Endothelial cell of umbilical vein (primary cell): ENCODE measurements around the gene ZNF462. TPM values are rescaled to one million over a fixed set of nuclear protein-coding genes. Genes with fewer than 3 reads are reported as not detected.

Source experiments
- BruUV-seq: library from RNA; stranded (reverse); fragments of 400-500 nt; replicated peaks from 2 replicates; lab custom pipeline; 2021; lab: Mats Ljungman, UMichigan
- CTCF ChIA-PET: fragments of 300-600, 350-600 bp; sonication (Branson Sonifier 250); formaldehyde crosslinking; loops from one replicate; lab custom pipeline; 2021; ENCODE audit warnings: antibody characterized with exemption, inconsistent platforms; lab: Charles Lee
- POLR2A ChIA-PET: fragments of 300-600, 350-600 bp; sonication (Branson Sonifier 250); formaldehyde crosslinking; loops from one replicate; lab custom pipeline; 2021; ENCODE audit warnings: antibody characterized with exemption, inconsistent platforms; lab: Charles Lee
- DNase-seq: peaks from one replicate; pipeline ENCODE4 v3.0.0-alpha.2; 2011; ENCODE audit warnings: low read depth, low spot score
- FAIRE-seq: peaks from 2 replicates; lab custom pipeline; 2011; peaks lifted over from hg19 to GRCh38; lab: Jason Lieb, UNC
- H2AFZ ChIP-seq: 2 replicates; pipeline ENCODE4 v1.6.0; 2012; ENCODE audit warnings: low read depth, low read length, control low read depth, inconsistent platforms
- H3K27ac ChIP-seq: 2 replicates; pipeline ENCODE4 v1.5.1; 2011; ENCODE audit warnings: low read depth, mild to moderate bottlenecking, control low read depth, low read length, moderate library complexity; ENCODE audit not compliant: insufficient read depth
- H3K27me3 ChIP-seq, 2 experiments: 2 replicates each; pipeline versions ENCODE4 v1.6.0 to v1.6.1; 2011; ENCODE audit warnings: low read length in 2 of 2, mixed read lengths in 1 of 2; ENCODE audit not compliant: control insufficient read depth in 2 of 2, insufficient read depth in 2 of 2
- H3K36me3 ChIP-seq, 2 experiments: 2 replicates in 1 of 2; 3 replicates in 1 of 2; pipeline ENCODE4 v1.5.1; 2011; ENCODE audit warnings: low read length in 2 of 2, mild to moderate bottlenecking in 1 of 2, moderate library complexity in 1 of 2; ENCODE audit not compliant: control insufficient read depth in 2 of 2, insufficient read depth in 2 of 2; ENCODE audit errors: extremely low read depth in 1 of 2
- H3K4me1 ChIP-seq: 3 replicates; pipeline ENCODE4 v1.5.1; 2011; ENCODE audit warnings: mild to moderate bottlenecking, low read length; ENCODE audit not compliant: control insufficient read depth, insufficient read depth; ENCODE audit errors: extremely low read depth
- H3K4me2 ChIP-seq: 2 replicates; pipeline ENCODE4 v1.6.1; 2011; ENCODE audit warnings: low read length, control low read depth, mixed read lengths; ENCODE audit not compliant: insufficient read depth
- H3K4me3 ChIP-seq, 3 experiments: fragments of 200-600 bp in 1 of 3; sonication (generic), shearing (Covaris generic) in 1 of 3; replicated peaks in 1 of 3; 2 replicates each; pipeline ENCODE4 v1.5.1; 2011 to 2016; ENCODE audit warnings: control low read depth in 3 of 3, low read length in 3 of 3, mild to moderate bottlenecking in 2 of 3, inconsistent platforms in 1 of 3, low read depth in 1 of 3, moderate library complexity in 1 of 3; ENCODE audit not compliant: insufficient read depth in 1 of 3
- H3K79me2 ChIP-seq: 2 replicates; pipeline ENCODE4 v1.6.0; 2012; ENCODE audit warnings: low read length, inconsistent platforms; ENCODE audit not compliant: control insufficient read depth, insufficient read depth
- H3K9ac ChIP-seq: replicated peaks from 2 replicates; pipeline ENCODE3; 2011; ENCODE audit warnings: low read length, control low read depth; ENCODE audit not compliant: insufficient read depth; ENCODE audit errors: extremely low read depth
- H3K9me1 ChIP-seq: replicated peaks from 3 replicates; pipeline ENCODE4 v1.6.0; 2011; ENCODE audit warnings: mild to moderate bottlenecking, low read length; ENCODE audit not compliant: control insufficient read depth, insufficient read depth; ENCODE audit errors: extremely low read depth
- H3K9me3 ChIP-seq: replicated peaks from 2 replicates; pipeline ENCODE4 v1.5.1; 2012; ENCODE audit warnings: low read length, inconsistent platforms; ENCODE audit not compliant: control insufficient read depth, insufficient read depth
- H4K20me1 ChIP-seq: replicated peaks from 2 replicates; pipeline ENCODE3; 2011; ENCODE audit warnings: mild to moderate bottlenecking, low read length; ENCODE audit not compliant: control insufficient read depth, insufficient read depth; ENCODE audit errors: extremely low read depth
- EZH2 ChIP-seq: IDR thresholded peaks from 2 replicates; pipeline ENCODE4 v1.6.1; 2012; ENCODE audit warnings: borderline replicate concordance, low read depth, mild to moderate bottlenecking, moderate library complexity, low read length, inconsistent platforms; ENCODE audit not compliant: severe bottlenecking
- FOS ChIP-seq: IDR thresholded peaks from 2 replicates; pipeline ENCODE4 v1.6.1; 2011; ENCODE audit warnings: mild to moderate bottlenecking, low read length, moderate library complexity, borderline replicate concordance; ENCODE audit not compliant: insufficient read depth
- GATA2 ChIP-seq: IDR thresholded peaks from 2 replicates; pipeline ENCODE4 v1.7.0; 2011; ENCODE audit warnings: low read depth, mild to moderate bottlenecking, moderate library complexity, mixed read lengths, low read length; ENCODE audit not compliant: insufficient read length, insufficient read depth
- JUN ChIP-seq: IDR thresholded peaks from 2 replicates; pipeline ENCODE4 v1.6.1; 2011; ENCODE audit warnings: borderline replicate concordance, low read depth; ENCODE audit not compliant: insufficient read length, insufficient read depth
- MYC ChIP-seq: IDR thresholded peaks from one replicate; pipeline ENCODE4 v1.6.1; 2011; ENCODE audit warnings: mild to moderate bottlenecking, low read depth, low read length
- POLR2A ChIP-seq: IDR thresholded peaks from 2 replicates; pipeline ENCODE4 v1.6.1; 2012; ENCODE audit warnings: low read depth, mild to moderate bottlenecking, control low read depth, low read length
- POLR2AphosphoS5 ChIP-seq: IDR thresholded peaks from 2 replicates; pipeline ENCODE4 v1.6.1; 2012; ENCODE audit warnings: low read depth, mild to moderate bottlenecking, control low read depth, low read length, moderate library complexity; ENCODE audit not compliant: insufficient read depth
- dilution Hi-C: fragments of 300-500 bp; cut with MboI; formaldehyde crosslinking; loops from one replicate; pipeline ENCODE4 v1.15.0; 2019; ENCODE audit warnings: low sequenced_read_pairs; ENCODE audit not compliant: extremely low pct_ligation_motif_present
- intact Hi-C: fragments of 100-400 bp; cut with micrococcal nuclease; formaldehyde crosslinking; loops from one replicate; pipeline ENCODE4 v1.10.0; 2022
- polyA plus RNA-seq, 4 experiments: library from polyadenylated mRNA; depleted of rRNA in 3 of 4; stranded (reverse) in 3 of 4; unstranded in 1 of 4; fragments of >200 nt; gene quantifications; 2 replicates each; pipeline versions ENCODE4 v1.2.1 to v1.2.3, GENCODE V29; 2011 to 2012; ENCODE audit warnings: missing spikeins in 1 of 4
- total RNA-seq: library from RNA; stranded (reverse); gene quantifications from 2 replicates; pipeline ENCODE4 v1.2.3, GENCODE V29; 2021
- TF ChIP-seq, protein P1 (sequence below), 2 donors: IDR thresholded peaks; 1 replicate in 1 of 2; 2 replicates in 1 of 2; pipeline ENCODE4 v1.5.1; 2011; ENCODE audit warnings: low read length in 2 of 2, mild to moderate bottlenecking in 2 of 2, moderate library complexity in 2 of 2, control low read depth in 1 of 2, inconsistent platforms in 1 of 2, low read depth in 1 of 2; ENCODE audit not compliant: insufficient read depth in 1 of 2; ENCODE audit errors: extremely low read depth in 1 of 2
- TF ChIP-seq, protein P2 (sequence below): IDR thresholded peaks from 2 replicates; pipeline ENCODE4 v1.6.1; 2011; ENCODE audit not compliant: insufficient read depth, insufficient read length

ZNF462 gene
- total and polyA plus RNA-seq, 2 donors (not counting 3 experiments of a cell fraction or from before 2014, with no cell fraction given), result 6.2 to 24.7 TPM

- Histone ChIP-seq H3K9me1 (no peaks in the 10 kb centered on the region), H3K79me2 (no peaks in the 10 kb centered on the region), H4K20me1 (no peaks in the 10 kb centered on the region), H2AFZ (no peak overlapping the region), H3K27ac (no peak overlapping the region), H3K4me2 (no peak overlapping the region), H3K36me3 (peaks cover 7 to 25% of the 10 kb centered on the region in 2 experiments), H3K27me3 (no peaks in the 10 kb centered on the region), H3K4me1 (no peaks in the 10 kb centered on the region), H3K9ac (no peak overlapping the region), H3K4me3 (no peak overlapping the region), H3K9me3 (no peaks in the 10 kb centered on the region)
- DNase-seq (no peak), FAIRE-seq (no peak)
- POLR2A ChIA-PET, result no interaction called here
- BruUV-seq, result no TSS peak
- CTCF ChIA-PET, result no interaction called here
- TF ChIP-seq POLR2AphosphoS5, result no peak
- no peak for TF ChIP-seq GATA2
- TF ChIP-seq POLR2A, result no peak
- no peak for TF ChIP-seq JUN
- TF ChIP-seq, protein P1, sequence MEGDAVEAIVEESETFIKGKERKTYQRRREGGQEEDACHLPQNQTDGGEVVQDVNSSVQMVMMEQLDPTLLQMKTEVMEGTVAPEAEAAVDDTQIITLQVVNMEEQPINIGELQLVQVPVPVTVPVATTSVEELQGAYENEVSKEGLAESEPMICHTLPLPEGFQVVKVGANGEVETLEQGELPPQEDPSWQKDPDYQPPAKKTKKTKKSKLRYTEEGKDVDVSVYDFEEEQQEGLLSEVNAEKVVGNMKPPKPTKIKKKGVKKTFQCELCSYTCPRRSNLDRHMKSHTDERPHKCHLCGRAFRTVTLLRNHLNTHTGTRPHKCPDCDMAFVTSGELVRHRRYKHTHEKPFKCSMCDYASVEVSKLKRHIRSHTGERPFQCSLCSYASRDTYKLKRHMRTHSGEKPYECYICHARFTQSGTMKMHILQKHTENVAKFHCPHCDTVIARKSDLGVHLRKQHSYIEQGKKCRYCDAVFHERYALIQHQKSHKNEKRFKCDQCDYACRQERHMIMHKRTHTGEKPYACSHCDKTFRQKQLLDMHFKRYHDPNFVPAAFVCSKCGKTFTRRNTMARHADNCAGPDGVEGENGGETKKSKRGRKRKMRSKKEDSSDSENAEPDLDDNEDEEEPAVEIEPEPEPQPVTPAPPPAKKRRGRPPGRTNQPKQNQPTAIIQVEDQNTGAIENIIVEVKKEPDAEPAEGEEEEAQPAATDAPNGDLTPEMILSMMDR (IDR thresholded peaks at IDR 0.05; ENCODE audit: extremely low read depth in 1 of 2, insufficient read depth in 1 of 2, low read depth in 1 of 2, low read length in 2 of 2), result no peak
- no peak for TF ChIP-seq EZH2
- TF ChIP-seq FOS, result no peak
- TF ChIP-seq, protein P2, sequence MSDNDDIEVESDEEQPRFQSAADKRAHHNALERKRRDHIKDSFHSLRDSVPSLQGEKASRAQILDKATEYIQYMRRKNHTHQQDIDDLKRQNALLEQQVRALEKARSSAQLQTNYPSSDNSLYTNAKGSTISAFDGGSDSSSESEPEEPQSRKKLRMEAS, result no peak
- TF ChIP-seq MYC, result no peak
- intact Hi-C loops (no loop called here), dilution Hi-C loops (no loop called here)
These were observed 65.0 kb downstream of the ZNF462 start for GRCh38 chr9:106927916-106928315.
